Putamen (tissue), 1 donor: ENCODE results near the gene GCNT1.

Experiments
- DNase-seq: peaks from one replicate; pipeline ENCODE4 v3.0.0-alpha.2; 2016; ENCODE audit warnings: low spot score

Gene GCNT1

GRCh38 chr9:76534026-76534425 lies 75.0 kb downstream of the GCNT1 start:
- no peak for DNase-seq

GRCh38 chr9:76537150-76537646 lies 78.2 kb downstream of the GCNT1 start:
- DNase-seq, result no peak

- DNase-seq, result no peak
These were observed 80.2 kb downstream of the GCNT1 start for GRCh38 chr9:76539180-76539579.

GRCh38 chr9:76542360-76542759 lies 83.4 kb downstream of the GCNT1 start:
- DNase-seq, result no peak

GRCh38 chr9:76545191-76545590 lies 86.2 kb downstream of the GCNT1 start:
- no peak for DNase-seq

- DNase-seq, result no peak
These were observed 93.2 kb downstream of the GCNT1 start for GRCh38 chr9:76552181-76552580.

GRCh38 chr9:76552751-76553455 lies 93.9 kb downstream of the GCNT1 start:
- no peak for DNase-seq

GRCh38 chr9:76553680-76554079 lies 94.7 kb downstream of the GCNT1 start:
- DNase-seq, result no peak
